ENCODE measurements around the gene PSMD4.

DNA sequence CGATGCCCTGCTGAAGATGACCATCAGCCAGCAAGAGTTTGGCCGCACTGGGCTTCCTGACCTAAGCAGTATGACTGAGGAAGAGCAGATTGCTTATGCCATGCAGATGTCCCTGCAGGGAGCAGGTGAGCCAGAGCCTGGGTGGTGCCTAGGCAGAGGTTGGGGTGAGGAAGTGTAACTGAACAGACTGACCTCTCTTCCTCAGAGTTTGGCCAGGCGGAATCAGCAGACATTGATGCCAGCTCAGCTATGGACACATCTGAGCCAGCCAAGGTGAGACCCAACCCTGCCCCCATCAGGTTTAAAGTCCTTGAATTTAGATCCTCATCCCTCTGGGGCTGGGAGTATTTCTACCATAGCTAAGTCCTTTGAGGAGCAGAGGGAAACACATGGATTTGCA, 11.8 kb downstream of the PSMD4 start:
- TF ChIP-seq EP300 (IDR thresholded peaks at IDR 0.05) (no peak), POLR2A (IDR thresholded peaks at IDR 0.05) (no peak)
- TF ChIP-seq, protein P1, sequence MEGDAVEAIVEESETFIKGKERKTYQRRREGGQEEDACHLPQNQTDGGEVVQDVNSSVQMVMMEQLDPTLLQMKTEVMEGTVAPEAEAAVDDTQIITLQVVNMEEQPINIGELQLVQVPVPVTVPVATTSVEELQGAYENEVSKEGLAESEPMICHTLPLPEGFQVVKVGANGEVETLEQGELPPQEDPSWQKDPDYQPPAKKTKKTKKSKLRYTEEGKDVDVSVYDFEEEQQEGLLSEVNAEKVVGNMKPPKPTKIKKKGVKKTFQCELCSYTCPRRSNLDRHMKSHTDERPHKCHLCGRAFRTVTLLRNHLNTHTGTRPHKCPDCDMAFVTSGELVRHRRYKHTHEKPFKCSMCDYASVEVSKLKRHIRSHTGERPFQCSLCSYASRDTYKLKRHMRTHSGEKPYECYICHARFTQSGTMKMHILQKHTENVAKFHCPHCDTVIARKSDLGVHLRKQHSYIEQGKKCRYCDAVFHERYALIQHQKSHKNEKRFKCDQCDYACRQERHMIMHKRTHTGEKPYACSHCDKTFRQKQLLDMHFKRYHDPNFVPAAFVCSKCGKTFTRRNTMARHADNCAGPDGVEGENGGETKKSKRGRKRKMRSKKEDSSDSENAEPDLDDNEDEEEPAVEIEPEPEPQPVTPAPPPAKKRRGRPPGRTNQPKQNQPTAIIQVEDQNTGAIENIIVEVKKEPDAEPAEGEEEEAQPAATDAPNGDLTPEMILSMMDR (IDR thresholded peaks at IDR 0.05): no peak
